Astrocyte (in vitro differentiated cells and primary cell): Measurements from ENCODE around the gene PPP1R1B. TPM values are rescaled to one million over a fixed set of nuclear protein-coding genes. Genes with fewer than 3 reads are reported as not detected.

Experiments used
- DNase-seq: peaks from one replicate; pipeline ENCODE4 v3.0.0-alpha.2; 2010; ENCODE audit warnings: low read depth
- FAIRE-seq: peaks from 2 replicates; lab custom pipeline; 2011; peaks lifted over from hg19 to GRCh38; lab: Jason Lieb, UNC
- H2AFZ ChIP-seq: 2 replicates; pipeline ENCODE4 v1.6.0; 2012; ENCODE audit warnings: low read depth, low read length, inconsistent platforms
- H3K27ac ChIP-seq: 2 replicates; pipeline ENCODE4 v1.5.1; 2011; ENCODE audit warnings: low read depth, low read length, inconsistent platforms
- H3K27me3 ChIP-seq: 2 replicates; pipeline ENCODE4 v1.6.0; 2011; ENCODE audit warnings: low read length, inconsistent platforms; ENCODE audit not compliant: insufficient read depth
- H3K36me3 ChIP-seq: 2 replicates; pipeline ENCODE4 v1.5.1; 2011; ENCODE audit warnings: low read length, inconsistent platforms; ENCODE audit not compliant: insufficient read depth
- H3K4me1 ChIP-seq: 2 replicates; pipeline ENCODE4 v1.5.1; 2011; ENCODE audit warnings: low read length, inconsistent platforms; ENCODE audit not compliant: insufficient read depth
- H3K4me2 ChIP-seq: 2 replicates; pipeline ENCODE4 v1.6.0; 2012; ENCODE audit warnings: low read length, inconsistent platforms
- H3K4me3 ChIP-seq: 2 replicates; pipeline ENCODE4 v1.5.1; 2011; ENCODE audit warnings: low read depth, mild to moderate bottlenecking, low read length, inconsistent platforms; ENCODE audit not compliant: insufficient read depth
- H3K79me2 ChIP-seq: 2 replicates; pipeline ENCODE4 v1.6.0; 2012; ENCODE audit warnings: mild to moderate bottlenecking, low read length, inconsistent platforms; ENCODE audit not compliant: insufficient read depth
- H3K9ac ChIP-seq: 2 replicates; pipeline ENCODE4 v1.6.0; 2012; ENCODE audit warnings: mild to moderate bottlenecking, low read length, inconsistent platforms
- H3K9me3 ChIP-seq: 2 replicates; pipeline ENCODE4 v1.5.1; 2012; ENCODE audit warnings: low read depth, mild to moderate bottlenecking, low read length, inconsistent platforms; ENCODE audit not compliant: insufficient read depth
- H4K20me1 ChIP-seq: 2 replicates; pipeline ENCODE4 v1.6.0; 2012; ENCODE audit warnings: low read length, inconsistent platforms; ENCODE audit not compliant: insufficient read depth
- H3K27ac Mint-ChIP-seq: one replicate; pipeline ENCODE4 v1.8.0; 2021; ENCODE audit warnings: mild to moderate bottlenecking, mixed read lengths; ENCODE audit not compliant: unreplicated experiment
- H3K27me3 Mint-ChIP-seq: one replicate; pipeline ENCODE4 v1.8.0; 2021; ENCODE audit warnings: low read depth, mixed read lengths; ENCODE audit not compliant: unreplicated experiment
- H3K36me3 Mint-ChIP-seq: one replicate; pipeline ENCODE4 v1.8.0; 2021; ENCODE audit warnings: low read depth, mixed read lengths; ENCODE audit not compliant: unreplicated experiment
- H3K4me1 Mint-ChIP-seq: one replicate; pipeline ENCODE4 v1.8.0; 2021; ENCODE audit warnings: low read depth, mixed read lengths; ENCODE audit not compliant: unreplicated experiment
- H3K4me3 Mint-ChIP-seq: one replicate; pipeline ENCODE4 v1.8.0; 2021; ENCODE audit warnings: mild to moderate bottlenecking, moderate library complexity, mixed read lengths; ENCODE audit not compliant: unreplicated experiment
- H3K9me3 Mint-ChIP-seq: one replicate; pipeline ENCODE4 v1.8.0; 2021; ENCODE audit warnings: mild to moderate bottlenecking, mixed read lengths; ENCODE audit not compliant: unreplicated experiment
- CTCF ChIP-seq: IDR thresholded peaks from 2 replicates; pipeline ENCODE4 v1.5.1; 2011; ENCODE audit warnings: low read depth, mild to moderate bottlenecking, inconsistent platforms, low read length, moderate library complexity; ENCODE audit not compliant: insufficient read depth
- EZH2 ChIP-seq: IDR thresholded peaks from 2 replicates; pipeline ENCODE4 v1.6.1; 2012; ENCODE audit warnings: mild to moderate bottlenecking, low read length, inconsistent platforms; ENCODE audit not compliant: insufficient read depth
- total RNA-seq: library from RNA; stranded (reverse); gene quantifications from 2 replicates; pipeline ENCODE4 v1.2.1, GENCODE V29; 2021

PPP1R1B gene
- total RNA-seq, 1 donor from 2014 or later = 0.39 TPM

GRCh38 chr17:39667262-39667944 is 40.7 kb downstream of the PPP1R1B start:
- no peaks in the 10 kb centered on the region for H3K36me3 Mint-ChIP-seq
- Histone ChIP-seq H3K9ac (no peak overlapping the region), H3K4me3 (no peak overlapping the region), H3K79me2 (no peaks in the 10 kb centered on the region), H3K9me3 (no peaks in the 10 kb centered on the region), H3K27me3 (peaks cover 34% of the 10 kb centered on the region), H3K36me3 (no peaks in the 10 kb centered on the region), H3K4me2 (peak overlapping the region; percentile 81), H2AFZ (no peak overlapping the region), H4K20me1 (peaks cover 16% of the 10 kb centered on the region), H3K27ac (no peak overlapping the region), H3K4me1 (peaks cover 5% of the 10 kb centered on the region)
- no peak overlapping the region for H3K4me3 Mint-ChIP-seq
- FAIRE-seq (no peak), DNase-seq (no peak)
- TF ChIP-seq CTCF (no peak), EZH2 (peak; percentile 43)
- no peak overlapping the region for H3K27ac Mint-ChIP-seq
- H3K4me1 Mint-ChIP-seq = peaks cover 7% of the 10 kb centered on the region
- H3K27me3 Mint-ChIP-seq = peaks cover 32% of the 10 kb centered on the region
- H3K9me3 Mint-ChIP-seq = no peaks in the 10 kb centered on the region

- Histone ChIP-seq H3K4me1 (peaks cover 5% of the 10 kb centered on the region), H2AFZ (peak within 1 kb of the TSS; percentile 26), H3K4me2 (peak within 1 kb of the TSS; percentile 81), H3K36me3 (no peaks in the 10 kb centered on the region), H3K27me3 (peaks cover 34% of the 10 kb centered on the region), H3K9ac (no peak within 1 kb of the TSS), H4K20me1 (peaks cover 11% of the 10 kb centered on the region), H3K4me3 (peak within 1 kb of the TSS; percentile 28), H3K9me3 (no peaks in the 10 kb centered on the region), H3K27ac (no peak within 1 kb of the TSS), H3K79me2 (no peaks in the 10 kb centered on the region)
- no peaks in the 10 kb centered on the region for H3K9me3 Mint-ChIP-seq
- peak within 1 kb of the TSS; percentile 30 for H3K27ac Mint-ChIP-seq
- FAIRE-seq (no peak), DNase-seq (peak; percentile 32)
- TF ChIP-seq CTCF = peak; percentile 23
- peak; percentile 95 for TF ChIP-seq EZH2
- H3K36me3 Mint-ChIP-seq = no peaks in the 10 kb centered on the region
- peaks cover 38% of the 10 kb centered on the region for H3K27me3 Mint-ChIP-seq
- no peak within 1 kb of the TSS for H3K4me3 Mint-ChIP-seq
- peaks cover 7% of the 10 kb centered on the region for H3K4me1 Mint-ChIP-seq
Observed at GRCh38 chr17:39667945-39668924, 41.5 kb downstream of the PPP1R1B start, which contains the start of gene PNMT. Gene PNMT (plus strand): TSS chr17:39668453. CDS start chr17:39668476, 23 bp downstream.
